GM21515 (cell line): ENCODE data around the gene RSPH1.

Experiments used
- ATAC-seq: cut with Tn5 transposase; IDR thresholded peaks from one replicate; pipeline ENCODE4 v1.9.1; 2021; ENCODE audit not compliant: unreplicated experiment

RSPH1 gene

GRCh38 chr21:42431196-42431595 lies 64.8 kb downstream of the RSPH1 start:
- ATAC-seq, result no peak

GRCh38 chr21:42430521-42430920 lies 65.5 kb downstream of the RSPH1 start:
- ATAC-seq, result no peak

- no peak for ATAC-seq
These were observed 66.2 kb downstream of the RSPH1 start for GRCh38 chr21:42429856-42430255.

- ATAC-seq, result no peak
These were observed 67.0 kb downstream of the RSPH1 start for GRCh38 chr21:42429021-42429420.

- no peak for ATAC-seq
These were observed 68.1 kb downstream of the RSPH1 start for GRCh38 chr21:42427809-42428419.

- no peak for ATAC-seq
These were observed 69.0 kb downstream of the RSPH1 start for GRCh38 chr21:42426876-42427480.

- no peak for ATAC-seq
These were observed 69.6 kb downstream of the RSPH1 start for GRCh38 chr21:42426424-42426823.

GRCh38 chr21:42425591-42425990 lies 70.4 kb downstream of the RSPH1 start:
- no peak for ATAC-seq

GRCh38 chr21:42424914-42425541 lies 71.0 kb downstream of the RSPH1 start:
- no peak for ATAC-seq

GRCh38 chr21:42423685-42424084 lies 72.3 kb downstream of the RSPH1 start:
- ATAC-seq, result no peak

- peak; percentile 39 for ATAC-seq
These were observed 72.8 kb downstream of the RSPH1 start for GRCh38 chr21:42423197-42423675.
